OCI-LY7 (cell line): ENCODE data around the gene KLC3. TPM values are rescaled to one million over a fixed set of nuclear protein-coding genes. Genes with fewer than 3 reads are reported as not detected.

Source experiments
- BruUV-seq: library from RNA; stranded (reverse); fragments of 400-500 nt; replicated peaks from 2 replicates; lab custom pipeline; 2021; lab: Mats Ljungman, UMichigan
- CTCF ChIA-PET: fragments of 300-600 bp; sonication (Branson Sonifier 250); formaldehyde crosslinking; loops from one replicate; lab custom pipeline; 2022; ENCODE audit warnings: antibody characterized with exemption; ENCODE audit not compliant: unreplicated experiment; lab: Charles Lee
- POLR2A ChIA-PET: fragments of 300-600 bp; sonication (Branson Sonifier 250); formaldehyde crosslinking; loops from one replicate; lab custom pipeline; 2022; ENCODE audit warnings: antibody characterized with exemption; lab: Charles Lee
- DNase-seq: peaks from one replicate; pipeline ENCODE4 v3.0.0-alpha.2; 2015; ENCODE audit warnings: low spot score
- H2AFZ ChIP-seq: fragments of 200-600 bp; sonication (generic), shearing (Covaris generic); 2 replicates; pipeline ENCODE4 v1.6.1; 2014; ENCODE audit warnings: mild to moderate bottlenecking, antibody characterized with exemption, low read length, moderate library complexity
- H3K27ac ChIP-seq: fragments of 200-600 bp; sonication (generic); 2 replicates; pipeline ENCODE4 v1.5.1; 2014; ENCODE audit warnings: mixed run types, low read depth, mild to moderate bottlenecking, moderate library complexity, low read length, inconsistent platforms; ENCODE audit not compliant: poor library complexity, severe bottlenecking
- H3K36me3 ChIP-seq: fragments of 200-600 bp; sonication (generic); 2 replicates; pipeline ENCODE4 v1.6.1; 2014; ENCODE audit warnings: mild to moderate bottlenecking, antibody characterized with exemption, low read length, moderate library complexity, mixed read lengths; ENCODE audit not compliant: insufficient read depth
- H3K4me1 ChIP-seq: fragments of 200-600 bp; sonication (generic); 2 replicates; pipeline ENCODE4 v1.5.1; 2014; ENCODE audit warnings: mild to moderate bottlenecking, low read length; ENCODE audit not compliant: insufficient read depth, poor library complexity, severe bottlenecking
- H3K4me2 ChIP-seq: fragments of 200-600 bp; sonication (generic); 2 replicates; pipeline ENCODE4 v1.6.1; 2014; ENCODE audit warnings: mild to moderate bottlenecking, low read length
- H3K4me3 ChIP-seq: fragments of 200-600 bp; sonication (generic); 2 replicates; pipeline ENCODE4 v1.5.1; 2014; ENCODE audit warnings: mild to moderate bottlenecking, low read depth, low read length; ENCODE audit not compliant: poor library complexity, severe bottlenecking
- H3K79me2 ChIP-seq: fragments of 200-600 bp; sonication (generic); 2 replicates; pipeline ENCODE4 v1.6.1; 2016; ENCODE audit warnings: low read depth, mild to moderate bottlenecking, low read length, moderate library complexity, mixed read lengths; ENCODE audit not compliant: insufficient read depth
- H3K9me2 ChIP-seq: fragments of 200-600 bp; sonication (generic); 2 replicates; pipeline ENCODE4 v1.6.1; 2016; ENCODE audit warnings: mild to moderate bottlenecking, low read length, mixed read lengths; ENCODE audit not compliant: insufficient read depth
- H3K9me3 ChIP-seq: fragments of 200-600 bp; sonication (generic); 2 replicates; pipeline ENCODE4 v1.6.1; 2014; ENCODE audit warnings: mild to moderate bottlenecking, mixed run types, low read length, mixed read lengths
- H4K20me1 ChIP-seq: fragments of 200-600 bp; sonication (generic); 2 replicates; pipeline ENCODE4 v1.6.1; 2014; ENCODE audit warnings: mild to moderate bottlenecking, antibody characterized with exemption, low read length, moderate library complexity, mixed read lengths; ENCODE audit not compliant: insufficient read depth
- EZH2phosphoT487 ChIP-seq: fragments of 200-600 bp; sonication (generic); IDR thresholded peaks from 2 replicates; pipeline ENCODE4 v1.6.1; 2018; ENCODE audit warnings: low read depth, borderline replicate concordance, mild to moderate bottlenecking, mixed run types, antibody characterized with exemption, low read length, moderate library complexity, mixed read lengths
- intact Hi-C: fragments of 100-400 bp; cut with micrococcal nuclease; formaldehyde crosslinking; loops from one replicate; pipeline ENCODE4 v1.10.0; 2022; ENCODE audit not compliant: unreplicated experiment
- total RNA-seq, 2 experiments: library from RNA; depleted of rRNA in 1 of 2; stranded (reverse); fragments of >200 nt in 1 of 2; shearing (Covaris generic) in 1 of 2; gene quantifications; 2 replicates each; pipeline ENCODE4 v1.2.3, GENCODE V29; 2014 to 2022
- TF ChIP-seq, protein P1 (sequence below): fragments of 200-600 bp; sonication (generic); conservative IDR thresholded peaks from 2 replicates; pipeline ENCODE4 v1.5.1; 2014; ENCODE audit warnings: mild to moderate bottlenecking, antibody characterized with exemption, low read length, moderate library complexity, mixed read lengths

Gene KLC3
- total RNA-seq, 2 experiments from 2014 or later = not detected

DNA sequence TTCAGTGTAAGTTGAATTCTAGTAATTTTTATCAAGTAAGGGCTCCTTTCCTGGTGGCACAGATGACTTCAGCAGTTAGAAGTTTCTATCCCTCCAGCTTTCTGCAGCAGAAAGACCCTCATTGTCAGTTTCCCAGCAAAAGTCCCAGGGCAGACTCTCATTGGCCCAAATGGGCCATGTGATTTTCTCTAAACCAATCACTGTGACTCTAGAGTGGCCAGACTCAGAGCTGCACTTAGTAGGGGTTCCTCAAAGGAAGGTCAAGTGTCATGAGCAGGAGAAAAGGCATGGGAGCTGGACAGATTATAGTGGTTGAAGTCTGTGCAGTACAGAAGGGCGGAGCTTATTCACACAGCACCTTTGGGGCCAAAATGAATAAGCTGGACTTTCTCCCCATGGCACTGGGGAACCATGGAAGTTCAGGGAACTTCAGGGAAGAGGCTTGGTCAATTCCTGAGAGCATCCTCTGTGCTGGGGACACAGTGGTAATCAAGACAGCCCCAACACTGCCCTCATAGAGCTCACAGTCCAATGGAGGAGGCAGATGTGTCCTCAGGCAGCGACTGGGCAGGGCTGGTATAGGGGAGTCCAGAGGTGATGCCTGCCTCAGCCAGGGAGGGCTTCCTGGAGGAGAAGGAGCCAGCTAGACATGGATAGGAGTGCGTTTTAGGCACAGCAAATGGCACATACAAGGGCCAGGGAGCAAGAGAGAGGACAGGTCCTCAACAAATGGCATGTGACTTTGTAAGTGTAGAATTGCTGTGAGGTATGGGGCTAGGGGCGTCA lies 36.2 kb upstream of the KLC3 start:
- BruUV-seq = no TSS peak
- POLR2A ChIA-PET = interaction anchor here (1.1 kb wide), 1 partner anchor 19 kb away, joined by 3 read pairs; no protein-coding TSS in a partner anchor
- no peaks in the 10 kb centered on the region for H3K79me2 ChIP-seq

GRCh38 chr19:45305007-45305406 lies 35.5 kb upstream of the KLC3 start:
- no peak overlapping the region for H3K27ac ChIP-seq
- CTCF ChIA-PET = no interaction called here
- no peaks in the 10 kb centered on the region for H3K79me2 ChIP-seq
- no peak overlapping the region for H3K4me3 ChIP-seq
- no peak overlapping the region for H2AFZ ChIP-seq
- POLR2A ChIA-PET = no interaction called here
- BruUV-seq = no TSS peak
- peaks cover 6% of the 10 kb centered on the region; the same call in 1 of the 2 replicates for H3K36me3 ChIP-seq
- DNase-seq = no peak
- intact Hi-C loops = no loop called here
- H3K9me2 ChIP-seq = no peaks in the 10 kb centered on the region
- H3K4me1 ChIP-seq = peaks cover 8% of the 10 kb centered on the region
- TF ChIP-seq, protein P1, sequence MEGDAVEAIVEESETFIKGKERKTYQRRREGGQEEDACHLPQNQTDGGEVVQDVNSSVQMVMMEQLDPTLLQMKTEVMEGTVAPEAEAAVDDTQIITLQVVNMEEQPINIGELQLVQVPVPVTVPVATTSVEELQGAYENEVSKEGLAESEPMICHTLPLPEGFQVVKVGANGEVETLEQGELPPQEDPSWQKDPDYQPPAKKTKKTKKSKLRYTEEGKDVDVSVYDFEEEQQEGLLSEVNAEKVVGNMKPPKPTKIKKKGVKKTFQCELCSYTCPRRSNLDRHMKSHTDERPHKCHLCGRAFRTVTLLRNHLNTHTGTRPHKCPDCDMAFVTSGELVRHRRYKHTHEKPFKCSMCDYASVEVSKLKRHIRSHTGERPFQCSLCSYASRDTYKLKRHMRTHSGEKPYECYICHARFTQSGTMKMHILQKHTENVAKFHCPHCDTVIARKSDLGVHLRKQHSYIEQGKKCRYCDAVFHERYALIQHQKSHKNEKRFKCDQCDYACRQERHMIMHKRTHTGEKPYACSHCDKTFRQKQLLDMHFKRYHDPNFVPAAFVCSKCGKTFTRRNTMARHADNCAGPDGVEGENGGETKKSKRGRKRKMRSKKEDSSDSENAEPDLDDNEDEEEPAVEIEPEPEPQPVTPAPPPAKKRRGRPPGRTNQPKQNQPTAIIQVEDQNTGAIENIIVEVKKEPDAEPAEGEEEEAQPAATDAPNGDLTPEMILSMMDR = no peak
- no peak for TF ChIP-seq EZH2phosphoT487
- no peak overlapping the region for H3K4me2 ChIP-seq
- H3K9me3 ChIP-seq = no peaks in the 10 kb centered on the region
- H4K20me1 ChIP-seq = no peaks in the 10 kb centered on the region

More for the DNA sequence above, 36.2 kb upstream of the KLC3 start:
- Histone ChIP-seq H3K9me2 (no peaks in the 10 kb centered on the region), H3K27ac (no peak overlapping the region), H3K9me3 (no peaks in the 10 kb centered on the region), H3K36me3 (peaks cover 6% of the 10 kb centered on the region; the same call in 1 of the 2 replicates), H3K4me1 (peaks cover 8% of the 10 kb centered on the region), H3K4me2 (no peak overlapping the region), H3K4me3 (no peak overlapping the region), H4K20me1 (no peaks in the 10 kb centered on the region), H2AFZ (no peak overlapping the region)
- CTCF ChIA-PET = no interaction called here
- intact Hi-C loops = no loop called here
- TF ChIP-seq, protein P1 = no peak
- no peak for TF ChIP-seq EZH2phosphoT487
- no peak for DNase-seq

GRCh38 chr19:45305421-45305820 lies 35.1 kb upstream of the KLC3 start:
- no peak for DNase-seq
- no peak overlapping the region for H3K4me2 ChIP-seq
- H3K9me2 ChIP-seq = no peaks in the 10 kb centered on the region
- no peaks in the 10 kb centered on the region for H4K20me1 ChIP-seq
- H3K4me3 ChIP-seq = no peak overlapping the region
- POLR2A ChIA-PET = no interaction called here
- peaks cover 4% of the 10 kb centered on the region; the same call in 1 of the 2 replicates for H3K36me3 ChIP-seq
- BruUV-seq = no TSS peak
- intact Hi-C loops = no loop called here
- H3K79me2 ChIP-seq = no peaks in the 10 kb centered on the region
- TF ChIP-seq, protein P1 = no peak
- no peak for TF ChIP-seq EZH2phosphoT487
- H3K27ac ChIP-seq = no peak overlapping the region
- CTCF ChIA-PET = no interaction called here
- H3K4me1 ChIP-seq = peaks cover 7% of the 10 kb centered on the region
- no peaks in the 10 kb centered on the region for H3K9me3 ChIP-seq
- no peak overlapping the region for H2AFZ ChIP-seq
